Measurements from ENCODE around the gene KANTR.

KANTR gene

DNA sequence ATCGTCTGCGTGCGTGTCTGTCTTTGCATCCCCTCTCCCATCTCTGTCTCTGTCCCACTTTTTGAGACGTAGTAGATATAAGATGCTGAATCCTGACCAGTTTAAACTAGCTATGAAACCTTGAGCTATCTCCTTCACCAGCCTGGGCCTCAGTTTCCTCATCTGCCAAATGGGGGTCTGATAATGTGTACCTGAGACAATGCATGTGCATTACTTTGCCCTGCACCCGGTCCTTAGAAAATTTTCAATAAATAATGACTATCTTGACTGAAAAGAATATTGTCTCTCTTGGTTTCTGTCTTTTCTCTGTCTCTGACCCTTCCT is 602 bp downstream of the KANTR start:
- Histone ChIP-seq H3K4me1 (ENCODE audit: control insufficient read depth, low read depth, low read length) (no peaks in the 10 kb centered on the region), H3K4me3 (ENCODE audit: low read length) (peak overlapping the region; percentile 76), H3K27ac (ENCODE audit: low read length) (no peak overlapping the region), H3K9ac (ENCODE audit: low read length) (peak overlapping the region; percentile 29), H3K9me3 (ENCODE audit: control insufficient read depth, low read depth, low read length) (peaks cover 7% of the 10 kb centered on the region), H3K27me3 (ENCODE audit: control insufficient read depth, insufficient read depth, low read length) (no peaks in the 10 kb centered on the region), H3K36me3 (ENCODE audit: control insufficient read depth, low read depth, low read length) (no peaks in the 10 kb centered on the region)

DNA sequence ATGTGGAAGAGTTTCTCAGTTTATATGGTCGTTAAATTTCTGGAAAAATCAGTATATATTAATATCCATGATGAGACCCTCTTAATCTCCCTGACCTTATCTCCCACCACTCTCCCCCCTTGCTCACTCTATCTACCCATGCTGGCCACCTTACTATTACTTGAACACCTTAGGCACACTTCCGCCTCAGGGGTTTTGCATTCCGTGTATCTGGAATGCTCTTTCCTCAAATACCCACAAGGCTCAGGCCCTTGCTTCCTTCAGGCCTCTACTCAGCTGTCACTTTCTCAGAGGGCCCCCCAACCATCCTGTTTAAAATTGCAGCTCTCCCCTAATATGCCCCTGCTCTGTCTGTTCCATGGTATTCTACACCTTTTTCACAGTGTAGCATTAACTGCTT is 1.9 kb downstream of the KANTR start:
- H3K36me3 ChIP-seq (ENCODE audit: control insufficient read depth, low read depth, low read length) = no peaks in the 10 kb centered on the region
- H3K9ac ChIP-seq (ENCODE audit: low read length) = no peak overlapping the region
- no peaks in the 10 kb centered on the region for H3K27me3 ChIP-seq (ENCODE audit: control insufficient read depth, insufficient read depth, low read length)
- no peak overlapping the region for H3K27ac ChIP-seq (ENCODE audit: low read length)
- no peaks in the 10 kb centered on the region for H3K4me1 ChIP-seq (ENCODE audit: control insufficient read depth, low read depth, low read length)
- H3K9me3 ChIP-seq (ENCODE audit: control insufficient read depth, low read depth, low read length) = peaks cover 4% of the 10 kb centered on the region
- H3K4me3 ChIP-seq (ENCODE audit: low read length) = no peak overlapping the region

DNA sequence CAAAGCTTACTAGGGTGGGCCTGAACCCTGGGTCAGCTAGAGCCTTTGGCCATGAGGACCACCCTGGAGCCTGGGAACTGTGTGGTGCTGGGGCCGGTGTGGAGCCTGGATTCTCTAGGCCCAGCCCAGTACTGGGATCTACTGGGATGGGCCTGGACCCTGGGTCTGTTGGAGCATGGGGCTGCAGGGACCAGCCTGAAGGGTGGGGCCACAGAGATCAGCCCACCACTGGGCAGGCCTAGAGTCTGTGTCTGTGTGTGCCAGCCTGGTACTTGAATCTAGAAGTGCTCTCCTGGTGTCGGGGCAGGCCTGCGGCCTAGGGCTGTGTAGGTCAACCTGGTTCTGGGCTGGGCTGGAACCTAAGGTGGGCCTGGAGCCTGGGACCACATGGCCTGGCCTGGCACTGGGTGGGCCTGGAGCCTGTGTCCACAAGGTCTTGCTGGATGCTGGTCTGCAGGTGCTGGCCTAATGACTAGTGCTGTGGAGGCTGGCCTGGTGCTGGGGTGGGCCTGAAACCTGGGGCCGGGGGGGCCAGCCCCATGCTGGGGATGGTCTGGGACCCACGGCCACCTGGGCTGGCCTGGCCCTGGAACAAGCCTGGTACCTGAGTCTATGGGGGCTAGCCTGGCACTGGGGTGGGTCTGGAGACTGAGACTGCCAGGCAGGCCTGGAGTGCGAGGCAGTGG is 21.1 kb downstream of the KANTR start:
- Histone ChIP-seq H3K9me3 (ENCODE audit: control insufficient read depth, low read depth, low read length) (peaks cover 11% of the 10 kb centered on the region), H3K9ac (ENCODE audit: low read length) (no peak overlapping the region), H3K4me1 (ENCODE audit: control insufficient read depth, low read depth, low read length) (no peaks in the 10 kb centered on the region), H3K27ac (ENCODE audit: low read length) (no peak overlapping the region), H3K4me3 (ENCODE audit: low read length) (no peak overlapping the region), H3K27me3 (ENCODE audit: control insufficient read depth, insufficient read depth, low read length) (no peaks in the 10 kb centered on the region), H3K36me3 (ENCODE audit: control insufficient read depth, low read depth, low read length) (no peaks in the 10 kb centered on the region)

DNA sequence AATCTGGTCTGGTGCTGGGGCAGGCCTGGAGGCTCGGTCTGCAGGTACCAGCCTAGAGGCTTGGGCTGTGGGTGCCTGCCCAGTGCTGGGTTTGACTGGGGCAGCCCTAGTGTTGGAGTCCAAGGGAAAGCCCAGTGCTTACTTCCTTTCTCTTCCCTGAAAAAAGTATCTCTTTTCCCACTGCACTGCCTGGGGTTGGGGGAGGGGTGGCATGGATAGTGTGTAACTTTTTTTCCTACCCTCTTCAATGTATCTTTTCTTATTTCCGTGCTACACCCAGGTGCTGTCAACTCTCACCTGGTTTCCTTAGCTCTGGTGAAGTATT is 21.6 kb downstream of the KANTR start:
- Histone ChIP-seq H3K27me3 (ENCODE audit: control insufficient read depth, insufficient read depth, low read length) (no peaks in the 10 kb centered on the region), H3K9ac (ENCODE audit: low read length) (no peak overlapping the region), H3K4me1 (ENCODE audit: control insufficient read depth, low read depth, low read length) (no peaks in the 10 kb centered on the region), H3K27ac (ENCODE audit: low read length) (no peak overlapping the region), H3K9me3 (ENCODE audit: control insufficient read depth, low read depth, low read length) (peaks cover 7% of the 10 kb centered on the region), H3K36me3 (ENCODE audit: control insufficient read depth, low read depth, low read length) (no peaks in the 10 kb centered on the region), H3K4me3 (ENCODE audit: low read length) (no peak overlapping the region)

DNA sequence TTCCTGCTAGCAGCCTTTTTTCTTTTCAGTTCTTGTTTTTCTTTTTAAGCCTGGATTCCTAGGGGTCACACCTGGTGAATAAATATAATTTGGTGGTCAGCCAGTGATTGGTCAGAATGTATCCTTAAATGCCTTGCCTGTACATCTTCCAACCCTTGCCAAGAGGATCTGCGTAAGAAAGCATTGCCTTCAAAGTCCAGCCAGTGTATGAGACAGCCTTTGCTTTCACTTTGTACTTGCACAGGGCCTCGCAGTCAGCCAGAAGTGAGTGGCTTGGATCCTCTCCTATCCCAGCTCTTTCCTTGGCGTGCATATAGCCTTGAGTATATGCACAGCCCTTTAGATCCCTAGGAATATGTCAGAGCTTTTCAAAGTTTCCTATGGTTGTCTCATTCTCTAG is 22.2 kb downstream of the KANTR start:
- Histone ChIP-seq H3K27ac (ENCODE audit: low read length) (no peak overlapping the region), H3K36me3 (ENCODE audit: control insufficient read depth, low read depth, low read length) (no peaks in the 10 kb centered on the region), H3K4me1 (ENCODE audit: control insufficient read depth, low read depth, low read length) (no peaks in the 10 kb centered on the region), H3K4me3 (ENCODE audit: low read length) (no peak overlapping the region), H3K9ac (ENCODE audit: low read length) (no peak overlapping the region), H3K9me3 (ENCODE audit: control insufficient read depth, low read depth, low read length) (peaks cover 7% of the 10 kb centered on the region), H3K27me3 (ENCODE audit: control insufficient read depth, insufficient read depth, low read length) (no peaks in the 10 kb centered on the region)

DNA sequence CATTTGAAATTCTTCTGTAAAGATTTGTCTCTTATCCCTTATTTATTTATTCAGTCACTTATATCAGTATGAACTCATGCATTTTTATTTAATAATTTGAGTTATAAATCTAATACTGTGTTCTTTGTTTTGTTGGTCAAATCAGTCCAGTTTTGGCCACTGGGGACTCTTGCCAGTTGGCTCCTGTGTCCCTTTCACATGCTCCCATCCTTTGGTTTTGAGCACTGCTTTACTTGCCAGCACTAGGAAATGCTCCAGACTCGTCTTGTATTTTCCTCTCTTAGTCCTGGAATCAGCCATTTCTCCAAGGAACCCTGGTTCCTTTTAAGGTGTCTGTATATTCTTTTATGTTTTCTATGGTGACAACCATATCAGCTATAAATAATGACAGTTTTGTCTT is 28.1 kb downstream of the KANTR start:
- no peak overlapping the region for H3K4me3 ChIP-seq (ENCODE audit: low read length)
- no peaks in the 10 kb centered on the region for H3K27me3 ChIP-seq (ENCODE audit: control insufficient read depth, insufficient read depth, low read length)
- no peak overlapping the region for H3K9ac ChIP-seq (ENCODE audit: low read length)
- H3K4me1 ChIP-seq (ENCODE audit: control insufficient read depth, low read depth, low read length) = no peaks in the 10 kb centered on the region
- no peak overlapping the region for H3K27ac ChIP-seq (ENCODE audit: low read length)
- peaks cover 10% of the 10 kb centered on the region for H3K9me3 ChIP-seq (ENCODE audit: control insufficient read depth, low read depth, low read length)
- no peaks in the 10 kb centered on the region for H3K36me3 ChIP-seq (ENCODE audit: control insufficient read depth, low read depth, low read length)

DNA sequence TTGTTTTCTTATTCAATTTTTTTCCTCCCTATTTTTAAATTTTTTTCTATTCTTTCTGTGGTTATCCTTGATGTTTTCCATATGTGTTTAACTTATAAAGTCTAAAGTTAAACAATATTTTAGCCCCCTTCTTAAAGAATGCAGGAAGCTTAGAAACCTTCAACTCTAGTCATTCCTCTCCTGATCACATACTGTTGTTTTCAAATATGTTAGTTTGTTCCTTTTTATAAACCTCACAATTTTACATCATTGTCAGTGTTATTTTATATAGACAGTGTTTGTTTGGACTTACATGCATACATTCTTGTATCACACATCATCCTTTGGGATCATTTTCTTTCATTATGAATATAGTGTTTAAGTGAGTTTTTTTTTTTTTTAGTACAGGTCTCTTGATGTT is 31.6 kb downstream of the KANTR start:
- Histone ChIP-seq H3K27me3 (ENCODE audit: control insufficient read depth, insufficient read depth, low read length) (no peaks in the 10 kb centered on the region), H3K4me3 (ENCODE audit: low read length) (no peak overlapping the region), H3K27ac (ENCODE audit: low read length) (no peak overlapping the region), H3K36me3 (ENCODE audit: control insufficient read depth, low read depth, low read length) (no peaks in the 10 kb centered on the region), H3K4me1 (ENCODE audit: control insufficient read depth, low read depth, low read length) (no peaks in the 10 kb centered on the region), H3K9ac (ENCODE audit: low read length) (no peak overlapping the region), H3K9me3 (ENCODE audit: control insufficient read depth, low read depth, low read length) (peaks cover 3% of the 10 kb centered on the region)

DNA sequence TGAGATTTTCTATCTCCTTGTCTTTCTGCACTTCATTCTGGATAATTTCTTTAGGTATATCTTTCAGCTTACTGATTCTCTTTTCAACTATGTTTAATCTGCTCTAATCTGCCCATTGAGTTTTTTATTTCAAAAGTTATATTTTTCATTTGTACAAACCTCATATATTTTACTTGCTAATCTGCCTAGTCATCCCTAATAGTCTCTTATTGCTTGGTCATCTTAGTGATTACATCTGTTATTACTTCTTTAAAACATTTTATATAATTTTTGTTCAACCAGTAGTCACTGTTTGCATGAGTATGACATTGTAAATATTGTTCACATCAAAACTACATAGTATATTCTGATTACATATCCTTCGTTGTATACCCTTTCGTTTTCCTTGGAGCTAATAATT is 32.4 kb downstream of the KANTR start:
- H3K9ac ChIP-seq (ENCODE audit: low read length) = no peak overlapping the region
- no peak overlapping the region for H3K4me3 ChIP-seq (ENCODE audit: low read length)
- no peak overlapping the region for H3K27ac ChIP-seq (ENCODE audit: low read length)
- H3K4me1 ChIP-seq (ENCODE audit: control insufficient read depth, low read depth, low read length) = no peaks in the 10 kb centered on the region
- no peaks in the 10 kb centered on the region for H3K36me3 ChIP-seq (ENCODE audit: control insufficient read depth, low read depth, low read length)
- H3K27me3 ChIP-seq (ENCODE audit: control insufficient read depth, insufficient read depth, low read length) = no peaks in the 10 kb centered on the region
- peaks cover 3% of the 10 kb centered on the region for H3K9me3 ChIP-seq (ENCODE audit: control insufficient read depth, low read depth, low read length)

DNA sequence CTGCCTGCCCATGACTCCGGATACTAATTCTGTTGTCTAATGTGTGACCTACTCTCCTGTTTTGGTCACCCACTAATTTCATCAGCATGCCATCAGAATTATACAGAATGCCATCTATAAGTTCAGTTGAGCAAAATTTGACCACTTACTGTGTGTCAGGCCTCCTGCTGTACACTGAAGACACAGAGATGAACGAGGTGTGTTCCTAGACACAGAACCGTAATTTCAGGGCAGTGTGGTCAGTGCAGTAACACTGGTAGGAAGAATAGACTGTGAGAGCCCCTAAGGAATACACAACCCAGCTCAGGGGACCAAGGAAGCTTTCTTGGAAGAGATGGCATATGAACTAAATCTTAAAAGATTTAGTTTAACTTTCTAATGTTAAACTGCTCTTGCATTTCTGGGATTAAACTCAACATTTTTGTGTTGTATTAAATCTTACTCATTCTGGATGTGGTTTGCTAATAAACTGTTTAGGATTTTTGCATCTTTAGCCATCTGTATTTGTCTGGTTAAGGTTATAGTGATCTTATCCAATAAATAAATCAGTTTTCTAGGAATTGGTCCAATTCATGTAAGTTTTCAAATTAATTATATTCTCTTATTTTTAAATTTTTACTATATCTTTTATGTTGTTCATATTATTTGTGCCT is 34.3 kb downstream of the KANTR start:
- Histone ChIP-seq H3K9ac (ENCODE audit: low read length) (no peak overlapping the region), H3K27me3 (ENCODE audit: control insufficient read depth, insufficient read depth, low read length) (no peaks in the 10 kb centered on the region), H3K4me1 (ENCODE audit: control insufficient read depth, low read depth, low read length) (no peaks in the 10 kb centered on the region), H3K9me3 (ENCODE audit: control insufficient read depth, low read depth, low read length) (peaks cover 3% of the 10 kb centered on the region), H3K27ac (ENCODE audit: low read length) (no peak overlapping the region), H3K4me3 (ENCODE audit: low read length) (no peak overlapping the region), H3K36me3 (ENCODE audit: control insufficient read depth, low read depth, low read length) (no peaks in the 10 kb centered on the region)

DNA sequence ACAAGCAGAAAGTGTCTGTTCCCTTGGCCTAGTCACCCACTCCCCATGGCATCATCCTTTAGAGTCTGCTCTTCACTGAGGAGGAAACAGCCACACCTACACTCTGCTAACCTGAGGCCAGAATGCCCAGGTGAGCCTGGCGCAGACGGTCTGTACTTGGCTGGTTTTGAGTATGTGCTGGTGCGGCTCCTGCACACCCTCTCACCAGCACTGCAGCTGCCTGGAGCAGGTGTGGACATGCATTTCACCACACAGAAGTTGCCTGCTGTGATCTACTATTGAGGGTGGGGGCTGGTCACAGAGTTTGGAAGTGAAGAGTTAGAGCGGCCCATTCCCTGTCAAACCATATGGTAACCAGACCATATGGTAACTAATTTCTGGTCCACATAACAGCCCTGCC is 39.5 kb downstream of the KANTR start:
- Histone ChIP-seq H3K27me3 (ENCODE audit: control insufficient read depth, insufficient read depth, low read length) (no peaks in the 10 kb centered on the region), H3K27ac (ENCODE audit: low read length) (no peak overlapping the region), H3K9ac (ENCODE audit: low read length) (no peak overlapping the region), H3K36me3 (ENCODE audit: control insufficient read depth, low read depth, low read length) (no peaks in the 10 kb centered on the region), H3K4me3 (ENCODE audit: low read length) (no peak overlapping the region), H3K9me3 (ENCODE audit: control insufficient read depth, low read depth, low read length) (peaks cover 8% of the 10 kb centered on the region), H3K4me1 (ENCODE audit: control insufficient read depth, low read depth, low read length) (no peaks in the 10 kb centered on the region)

DNA sequence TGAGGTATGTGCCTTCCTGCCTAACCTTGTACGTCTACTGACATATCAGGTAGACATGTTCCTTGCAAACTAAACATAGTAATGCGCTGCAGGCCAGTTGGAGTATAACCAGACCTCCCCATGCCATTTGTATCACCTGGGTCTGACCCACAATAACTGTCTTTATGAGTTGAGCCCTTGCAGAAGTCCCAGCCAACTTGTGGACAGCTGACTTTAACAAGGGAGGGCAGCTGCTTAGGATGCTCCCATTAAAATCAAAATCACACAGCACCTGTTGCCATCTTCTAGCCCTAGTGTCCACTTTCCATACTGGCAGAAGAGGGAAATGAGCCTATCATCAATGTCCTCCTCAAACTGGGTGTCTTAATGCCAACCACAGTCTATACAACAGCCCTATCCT is 41.6 kb downstream of the KANTR start:
- H3K9ac ChIP-seq (ENCODE audit: low read length) = no peak overlapping the region
- H3K27ac ChIP-seq (ENCODE audit: low read length) = no peak overlapping the region
- H3K36me3 ChIP-seq (ENCODE audit: control insufficient read depth, low read depth, low read length) = no peaks in the 10 kb centered on the region

DNA sequence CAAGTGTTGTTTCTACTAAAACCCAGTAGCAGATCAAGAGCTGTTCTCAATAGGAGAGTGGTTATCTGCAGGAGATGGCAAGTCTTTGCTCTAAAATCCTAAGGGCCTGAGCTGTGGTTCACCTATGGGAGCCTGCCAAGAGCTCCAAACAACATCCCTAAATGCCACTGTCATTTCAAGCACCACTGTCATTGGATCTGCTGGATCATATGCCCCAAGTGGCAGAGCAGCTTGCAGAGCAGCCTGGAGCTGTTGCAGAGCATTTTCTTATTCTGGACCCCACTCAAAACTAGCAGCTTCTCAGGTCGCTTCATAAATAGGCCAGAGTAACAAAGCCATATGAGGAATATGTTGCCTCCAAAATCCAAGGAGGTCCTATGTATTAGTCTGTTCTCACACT is 59.6 kb downstream of the KANTR start:
- H3K27me3 ChIP-seq (ENCODE audit: control insufficient read depth, insufficient read depth, low read length) = no peaks in the 10 kb centered on the region

More for the DNA sequence above, 41.6 kb downstream of the KANTR start:
- no peaks in the 10 kb centered on the region for H3K4me1 ChIP-seq (ENCODE audit: control insufficient read depth, low read depth, low read length)
- H3K9me3 ChIP-seq (ENCODE audit: control insufficient read depth, low read depth, low read length) = peaks cover 8% of the 10 kb centered on the region
- H3K4me3 ChIP-seq (ENCODE audit: low read length) = no peak overlapping the region
- no peaks in the 10 kb centered on the region for H3K27me3 ChIP-seq (ENCODE audit: control insufficient read depth, insufficient read depth, low read length)

More for the DNA sequence above, 59.6 kb downstream of the KANTR start:
- no peaks in the 10 kb centered on the region for H3K36me3 ChIP-seq (ENCODE audit: control insufficient read depth, low read depth, low read length)
- H3K27ac ChIP-seq (ENCODE audit: low read length) = no peak overlapping the region
- no peak overlapping the region for H3K4me3 ChIP-seq (ENCODE audit: low read length)
- H3K4me1 ChIP-seq (ENCODE audit: control insufficient read depth, low read depth, low read length) = no peaks in the 10 kb centered on the region
- H3K9ac ChIP-seq (ENCODE audit: low read length) = no peak overlapping the region
- peaks cover 17% of the 10 kb centered on the region for H3K9me3 ChIP-seq (ENCODE audit: control insufficient read depth, low read depth, low read length)
